ENCODE measurements around the gene SLC25A24. TPM values are rescaled to one million over a fixed set of nuclear protein-coding genes. Genes with fewer than 3 reads are reported as not detected.
"Not testable (repeated sequence)": the region's sequence is repeated elsewhere in the genome, so short reads cannot be mapped to it uniquely, and the experiment has no call there.

Gene SLC25A24
- total RNA-seq, 2 donors from 2014 or later, result 16.0 to 27.3 TPM

GRCh38 chr1:108132367-108132766 lies 67.8 kb downstream of the SLC25A24 start:
- H3K27ac Mint-ChIP-seq; H3K9me3 Mint-ChIP-seq; H3K4me3 Mint-ChIP-seq; H3K4me1 Mint-ChIP-seq; ATAC-seq (replicated peaks); H3K27me3 Mint-ChIP-seq: not testable (repeated sequence)
- H3K36me3 Mint-ChIP-seq (ENCODE audit: low read depth), result peaks cover 31% of the 10 kb centered on the region

GRCh38 chr1:108131281-108131680 lies 68.9 kb downstream of the SLC25A24 start:
- not testable (repeated sequence) for ATAC-seq (replicated peaks); H3K9me3 Mint-ChIP-seq; H3K4me1 Mint-ChIP-seq; H3K27ac Mint-ChIP-seq; H3K27me3 Mint-ChIP-seq; H3K4me3 Mint-ChIP-seq
- H3K36me3 Mint-ChIP-seq (ENCODE audit: low read depth), result peaks cover 20% of the 10 kb centered on the region

GRCh38 chr1:108130794-108131193 lies 69.3 kb downstream of the SLC25A24 start:
- H3K27me3 Mint-ChIP-seq, result no peaks in the 10 kb centered on the region

GRCh38 chr1:108129999-108130398 lies 70.1 kb downstream of the SLC25A24 start:
- Mint-ChIP-seq H3K4me1 (no peaks in the 10 kb centered on the region), H3K27me3 (no peaks in the 10 kb centered on the region), H3K27ac (no peak overlapping the region), H3K9me3 (no peaks in the 10 kb centered on the region), H3K4me3 (no peak overlapping the region), H3K36me3 (ENCODE audit: low read depth) (peaks cover 11% of the 10 kb centered on the region)
- no peak for ATAC-seq (replicated peaks)

More at GRCh38 chr1:108130794-108131193, 69.3 kb downstream of the SLC25A24 start:
- no peaks in the 10 kb centered on the region for H3K9me3 Mint-ChIP-seq
- no peaks in the 10 kb centered on the region for H3K4me1 Mint-ChIP-seq
- no peak overlapping the region for H3K27ac Mint-ChIP-seq
- peaks cover 16% of the 10 kb centered on the region for H3K36me3 Mint-ChIP-seq (ENCODE audit: low read depth)
- no peak for ATAC-seq (replicated peaks)
- H3K4me3 Mint-ChIP-seq, result no peak overlapping the region

GRCh38 chr1:108125312-108126138 lies 74.6 kb downstream of the SLC25A24 start:
- no peak overlapping the region for H3K4me3 Mint-ChIP-seq
- peak; percentile 91 for ATAC-seq (replicated peaks)
- H3K36me3 Mint-ChIP-seq (ENCODE audit: low read depth), result no peaks in the 10 kb centered on the region
- H3K27me3 Mint-ChIP-seq, result no peaks in the 10 kb centered on the region
- no peak overlapping the region for H3K27ac Mint-ChIP-seq
- H3K4me1 Mint-ChIP-seq, result no peaks in the 10 kb centered on the region
- H3K9me3 Mint-ChIP-seq, result no peaks in the 10 kb centered on the region

- Mint-ChIP-seq H3K27ac (no peak overlapping the region), H3K27me3 (peaks cover 5% of the 10 kb centered on the region), H3K4me3 (no peak overlapping the region), H3K9me3 (no peaks in the 10 kb centered on the region), H3K36me3 (ENCODE audit: low read depth) (no peaks in the 10 kb centered on the region), H3K4me1 (no peaks in the 10 kb centered on the region)
- ATAC-seq (replicated peaks), result no peak
These were observed 75.4 kb downstream of the SLC25A24 start for GRCh38 chr1:108124622-108125311.

GRCh38 chr1:108124023-108124422 lies 76.1 kb downstream of the SLC25A24 start:
- no peak for ATAC-seq (replicated peaks)
- H3K4me3 Mint-ChIP-seq, result no peak overlapping the region
- H3K27ac Mint-ChIP-seq, result no peak overlapping the region
- no peaks in the 10 kb centered on the region for H3K4me1 Mint-ChIP-seq
- no peaks in the 10 kb centered on the region for H3K9me3 Mint-ChIP-seq
- peaks cover 8% of the 10 kb centered on the region for H3K27me3 Mint-ChIP-seq
- H3K36me3 Mint-ChIP-seq (ENCODE audit: low read depth), result no peaks in the 10 kb centered on the region

- peaks cover 8% of the 10 kb centered on the region for H3K27me3 Mint-ChIP-seq
- no peak overlapping the region for H3K4me3 Mint-ChIP-seq
- no peaks in the 10 kb centered on the region for H3K36me3 Mint-ChIP-seq (ENCODE audit: low read depth)
- peaks cover 4% of the 10 kb centered on the region for H3K4me1 Mint-ChIP-seq
- ATAC-seq (replicated peaks), result no peak
- no peaks in the 10 kb centered on the region for H3K9me3 Mint-ChIP-seq
- no peak overlapping the region for H3K27ac Mint-ChIP-seq
These were observed 78.6 kb downstream of the SLC25A24 start for GRCh38 chr1:108121358-108122143.

GRCh38 chr1:108120163-108120562 lies 80.0 kb downstream of the SLC25A24 start:
- H3K27ac Mint-ChIP-seq, result no peak overlapping the region
- no peaks in the 10 kb centered on the region for H3K9me3 Mint-ChIP-seq
- H3K4me3 Mint-ChIP-seq, result no peak overlapping the region
- ATAC-seq (replicated peaks), result no peak
- H3K4me1 Mint-ChIP-seq, result peaks cover 4% of the 10 kb centered on the region
- peaks cover 8% of the 10 kb centered on the region for H3K27me3 Mint-ChIP-seq
- no peaks in the 10 kb centered on the region for H3K36me3 Mint-ChIP-seq (ENCODE audit: low read depth)

GRCh38 chr1:108119500-108119899 lies 80.6 kb downstream of the SLC25A24 start:
- H3K27ac Mint-ChIP-seq, result no peak overlapping the region
- H3K4me1 Mint-ChIP-seq, result peaks cover 4% of the 10 kb centered on the region
- no peaks in the 10 kb centered on the region for H3K36me3 Mint-ChIP-seq (ENCODE audit: low read depth)

GRCh38 chr1:108117945-108118902 lies 81.9 kb downstream of the SLC25A24 start:
- no peaks in the 10 kb centered on the region for H3K36me3 Mint-ChIP-seq (ENCODE audit: low read depth)
- H3K27me3 Mint-ChIP-seq, result peaks cover 8% of the 10 kb centered on the region
- peaks cover 4% of the 10 kb centered on the region for H3K4me1 Mint-ChIP-seq
- H3K27ac Mint-ChIP-seq, result no peak overlapping the region
- no peaks in the 10 kb centered on the region for H3K9me3 Mint-ChIP-seq
- no peak overlapping the region for H3K4me3 Mint-ChIP-seq
- no peak for ATAC-seq (replicated peaks)

More at GRCh38 chr1:108119500-108119899, 80.6 kb downstream of the SLC25A24 start:
- Mint-ChIP-seq H3K9me3 (no peaks in the 10 kb centered on the region), H3K4me3 (no peak overlapping the region), H3K27me3 (peaks cover 8% of the 10 kb centered on the region)
- no peak for ATAC-seq (replicated peaks)

GRCh38 chr1:108117237-108117636 lies 82.9 kb downstream of the SLC25A24 start:
- peaks cover 4% of the 10 kb centered on the region for H3K4me1 Mint-ChIP-seq
- H3K27me3 Mint-ChIP-seq, result peaks cover 8% of the 10 kb centered on the region
- H3K27ac Mint-ChIP-seq, result no peak overlapping the region
- ATAC-seq (replicated peaks), result no peak
- no peaks in the 10 kb centered on the region for H3K36me3 Mint-ChIP-seq (ENCODE audit: low read depth)
- no peaks in the 10 kb centered on the region for H3K9me3 Mint-ChIP-seq
- H3K4me3 Mint-ChIP-seq, result no peak overlapping the region

GRCh38 chr1:108114033-108114599 lies 86.0 kb downstream of the SLC25A24 start:
- Mint-ChIP-seq H3K4me1 (peaks cover 4% of the 10 kb centered on the region), H3K36me3 (ENCODE audit: low read depth) (no peaks in the 10 kb centered on the region), H3K27me3 (no peaks in the 10 kb centered on the region), H3K4me3 (no peak overlapping the region), H3K9me3 (no peaks in the 10 kb centered on the region), H3K27ac (no peak overlapping the region)
- no peak for ATAC-seq (replicated peaks)
